Liver (tissue), 9 donors: Measurements from ENCODE around the gene RPTOR. TPM values are rescaled to one million over a fixed set of nuclear protein-coding genes. Genes with fewer than 3 reads are reported as not detected.

Source experiments
- DNase-seq: peaks from one replicate; pipeline ENCODE4 v3.0.0-alpha.2; 2017; ENCODE audit warnings: low spot score
- H3K27ac ChIP-seq, 2 donors: one replicate each; pipeline ENCODE4 v1.7.0; 2013; ENCODE audit warnings: inconsistent platforms in 2 of 2, low read length in 2 of 2, control low read depth in 1 of 2, low read depth in 1 of 2, mild to moderate bottlenecking in 1 of 2
- H3K27me3 ChIP-seq, 4 donors: one replicate each; pipeline versions ENCODE4 v1.6.1 to v1.7.0; 2013; ENCODE audit warnings: low read length in 3 of 4, inconsistent platforms in 1 of 4, mild to moderate bottlenecking in 1 of 4, moderate library complexity in 1 of 4; ENCODE audit not compliant: control insufficient read depth in 4 of 4, insufficient read depth in 4 of 4
- H3K36me3 ChIP-seq, 4 donors: one replicate each; pipeline versions ENCODE4 v1.6.1 to v1.7.0; 2013; ENCODE audit warnings: low read length in 3 of 4, mild to moderate bottlenecking in 3 of 4, low read depth in 1 of 4, moderate library complexity in 1 of 4; ENCODE audit not compliant: control insufficient read depth in 4 of 4, insufficient read depth in 3 of 4
- H3K4me1 ChIP-seq, 4 donors: one replicate each; pipeline versions ENCODE4 v1.6.1 to v1.7.0; 2013; ENCODE audit warnings: low read length in 3 of 4, mild to moderate bottlenecking in 3 of 4, moderate library complexity in 1 of 4; ENCODE audit not compliant: control insufficient read depth in 4 of 4, insufficient read depth in 4 of 4
- H3K4me3 ChIP-seq, 3 donors: one replicate each; pipeline versions ENCODE4 v1.6.1 to v1.7.0; 2013; ENCODE audit warnings: low read length in 3 of 3, control low read depth in 1 of 3, low read depth in 1 of 3, mild to moderate bottlenecking in 1 of 3
- H3K9ac ChIP-seq, 2 donors: one replicate each; pipeline ENCODE4 v1.7.0; 2013; ENCODE audit warnings: low read length in 2 of 2, mild to moderate bottlenecking in 2 of 2, moderate library complexity in 2 of 2, control low read depth in 1 of 2, low read depth in 1 of 2
- H3K9me3 ChIP-seq, 4 donors: one replicate each; pipeline versions ENCODE4 v1.6.1 to v1.7.0; 2013; ENCODE audit warnings: low read length in 3 of 4; ENCODE audit not compliant: control insufficient read depth in 4 of 4
- EGR1 ChIP-seq, 2 donors: IDR thresholded peaks; 2 replicates each; pipeline ENCODE4 v1.6.1; 2016 to 2018; ENCODE audit warnings: antibody characterized with exemption in 2 of 2, low read depth in 2 of 2
- FOXA1 ChIP-seq: IDR thresholded peaks from 2 replicates; pipeline ENCODE4 v1.6.1; 2016; ENCODE audit warnings: antibody characterized with exemption
- FOXA2 ChIP-seq: IDR thresholded peaks from 2 replicates; pipeline ENCODE4 v1.6.1; 2016; ENCODE audit warnings: antibody characterized with exemption
- GABPA ChIP-seq, 2 donors: IDR thresholded peaks in 1 of 2; conservative IDR thresholded peaks in 1 of 2; 2 replicates each; pipeline ENCODE4 v1.6.1; 2016; ENCODE audit warnings: antibody characterized with exemption in 2 of 2, mild to moderate bottlenecking in 1 of 2, moderate library complexity in 1 of 2
- HNF4A ChIP-seq, 2 donors: conservative IDR thresholded peaks; 2 replicates each; pipeline ENCODE4 v1.6.1; 2016; ENCODE audit warnings: antibody characterized with exemption in 2 of 2, mild to moderate bottlenecking in 2 of 2
- HNF4G ChIP-seq: IDR thresholded peaks from 2 replicates; pipeline ENCODE4 v1.6.1; 2016; ENCODE audit warnings: antibody characterized with exemption
- JUND ChIP-seq, 2 donors: IDR thresholded peaks; 2 replicates each; pipeline ENCODE4 v1.6.1; 2016; ENCODE audit warnings: antibody characterized with exemption in 2 of 2
- NR2F2 ChIP-seq: IDR thresholded peaks from 2 replicates; pipeline ENCODE4 v1.6.1; 2016; ENCODE audit warnings: antibody characterized with exemption
- RAD21 ChIP-seq, 2 donors: IDR thresholded peaks; 2 replicates each; pipeline ENCODE4 v1.6.1; 2016; ENCODE audit warnings: antibody characterized with exemption in 2 of 2, mild to moderate bottlenecking in 2 of 2
- RXRA ChIP-seq, 2 donors: IDR thresholded peaks; 2 replicates each; pipeline ENCODE4 v1.6.1; 2017 to 2018; ENCODE audit warnings: antibody characterized with exemption in 2 of 2, mild to moderate bottlenecking in 1 of 2
- SP1 ChIP-seq: IDR thresholded peaks from 2 replicates; pipeline ENCODE4 v1.6.1; 2018; ENCODE audit warnings: antibody characterized with exemption, mild to moderate bottlenecking
- TAF1 ChIP-seq: conservative IDR thresholded peaks from 2 replicates; pipeline ENCODE4 v1.6.1; 2016; ENCODE audit warnings: antibody characterized with exemption, mild to moderate bottlenecking
- YY1 ChIP-seq: IDR thresholded peaks from 2 replicates; pipeline ENCODE4 v1.6.1; 2016; ENCODE audit warnings: antibody characterized with exemption, mild to moderate bottlenecking
- WGBS: extraction: QIAGEN DNeasy Blood & Tissue Kit; methylation state at CpG from one replicate; pipeline ENCODE4 v1.1.7; 2013; 5-methylcytosine and 5-hydroxymethylcytosine counted together
- polyA plus RNA-seq, 2 donors: library from polyadenylated mRNA; stranded (reverse) in 1 of 2; unstranded in 1 of 2; fragments of 200-250 nt in 1 of 2; fragments of >200 nt in 1 of 2; fragmentation: Nextera tagmentation in 1 of 2; extraction: Ambion mirVana in 1 of 2; gene quantifications; one replicate each; pipeline versions ENCODE4 v1.2.1 to v1.2.3, GENCODE V29; 2013 to 2015
- total RNA-seq, 2 donors: library from RNA; depleted of rRNA; stranded (reverse); fragments of >200 nt; gene quantifications; one replicate each; pipeline ENCODE4 v1.2.3, GENCODE V29; 2014
- TF ChIP-seq, protein P1 (sequence below): fragments of 150-350 bp; IDR thresholded peaks from 2 replicates; pipeline ENCODE4 v1.5.1; 2017; ENCODE audit warnings: improper control_type of control experiment, low read depth, low read length; ENCODE audit not compliant: missing input control
- TF ChIP-seq, protein P2 (sequence below): IDR thresholded peaks from 2 replicates; pipeline ENCODE4 v1.6.1; 2016; ENCODE audit warnings: antibody characterized with exemption
- TF ChIP-seq, protein P3 (sequence below): IDR thresholded peaks from 2 replicates; pipeline ENCODE4 v1.6.1; 2016; ENCODE audit warnings: antibody characterized with exemption
- TF ChIP-seq, protein P4 (sequence below): IDR thresholded peaks from 2 replicates; pipeline ENCODE4 v1.6.1; 2016; ENCODE audit warnings: antibody characterized with exemption, mild to moderate bottlenecking
- TF ChIP-seq, protein P5 (sequence below): IDR thresholded peaks from 2 replicates; pipeline ENCODE4 v1.6.1; 2016; ENCODE audit warnings: antibody characterized with exemption
- donor health status: healthy.
- donor health status: healthy.
- donor health status: healthy.
- donor health status: healthy.
- donor health status: healthy.

Gene RPTOR
- total and polyA plus RNA-seq, 4 donors = 4.8 to 25.4 (median 11.6) TPM

DNA sequence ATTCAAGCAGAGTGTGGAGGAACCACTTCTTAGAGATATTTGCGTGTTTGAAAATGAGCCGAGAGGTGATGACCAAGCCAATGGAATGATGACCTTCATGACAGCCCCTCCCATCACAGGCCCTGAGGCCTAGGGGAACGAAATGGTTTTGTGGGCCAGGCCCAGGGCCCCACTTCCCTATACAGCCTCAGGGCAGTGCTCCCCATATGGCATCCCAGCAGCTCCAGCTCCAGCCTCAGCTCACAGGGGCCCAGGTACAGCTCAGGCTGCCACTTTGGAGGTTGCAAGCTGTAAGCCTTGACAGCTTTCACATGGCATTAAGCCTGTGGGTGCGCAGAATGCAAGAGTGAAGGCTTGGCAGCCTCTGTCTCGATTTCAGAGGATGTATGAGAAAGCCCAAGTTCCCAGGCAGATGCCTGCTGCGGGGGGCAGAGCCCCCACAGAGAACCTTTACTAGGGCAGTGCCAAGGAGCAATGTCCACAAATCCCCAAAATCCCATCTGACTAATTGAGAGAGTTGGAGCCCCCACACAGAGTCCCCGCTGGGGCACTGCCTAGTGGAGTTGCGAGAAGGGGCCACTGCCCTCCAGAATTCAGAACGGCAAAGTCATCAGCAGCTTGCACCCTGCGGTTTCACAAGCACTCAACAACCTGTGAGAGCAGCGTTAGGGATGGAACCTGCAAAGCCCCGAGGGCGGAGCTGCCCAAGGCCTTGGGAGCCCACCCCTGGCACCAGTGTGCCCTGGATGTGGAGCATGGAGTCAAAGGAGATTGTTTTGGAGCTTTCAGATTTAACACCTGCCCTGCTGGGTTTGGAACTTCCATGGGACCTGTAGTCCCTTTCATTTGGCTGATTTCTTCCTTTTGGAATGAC lies 468.2 kb downstream of the RPTOR start (continued):
- TF ChIP-seq SP1 = no peak
- TF ChIP-seq YY1 = no peak
- TF ChIP-seq TAF1 = no peak
- TF ChIP-seq, protein P1, sequence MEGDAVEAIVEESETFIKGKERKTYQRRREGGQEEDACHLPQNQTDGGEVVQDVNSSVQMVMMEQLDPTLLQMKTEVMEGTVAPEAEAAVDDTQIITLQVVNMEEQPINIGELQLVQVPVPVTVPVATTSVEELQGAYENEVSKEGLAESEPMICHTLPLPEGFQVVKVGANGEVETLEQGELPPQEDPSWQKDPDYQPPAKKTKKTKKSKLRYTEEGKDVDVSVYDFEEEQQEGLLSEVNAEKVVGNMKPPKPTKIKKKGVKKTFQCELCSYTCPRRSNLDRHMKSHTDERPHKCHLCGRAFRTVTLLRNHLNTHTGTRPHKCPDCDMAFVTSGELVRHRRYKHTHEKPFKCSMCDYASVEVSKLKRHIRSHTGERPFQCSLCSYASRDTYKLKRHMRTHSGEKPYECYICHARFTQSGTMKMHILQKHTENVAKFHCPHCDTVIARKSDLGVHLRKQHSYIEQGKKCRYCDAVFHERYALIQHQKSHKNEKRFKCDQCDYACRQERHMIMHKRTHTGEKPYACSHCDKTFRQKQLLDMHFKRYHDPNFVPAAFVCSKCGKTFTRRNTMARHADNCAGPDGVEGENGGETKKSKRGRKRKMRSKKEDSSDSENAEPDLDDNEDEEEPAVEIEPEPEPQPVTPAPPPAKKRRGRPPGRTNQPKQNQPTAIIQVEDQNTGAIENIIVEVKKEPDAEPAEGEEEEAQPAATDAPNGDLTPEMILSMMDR = no peak
- TF ChIP-seq HNF4A (conservative IDR thresholded peaks at IDR 0.05) = no peak

- 73% methylated on average over 6 of the region's 6 CpGs for WGBS
- no peaks in the 10 kb centered on the region for H3K36me3 ChIP-seq
- peaks cover 0 to 6% (median 4%) of the 10 kb centered on the region in 4 donors for H3K4me1 ChIP-seq
- no peaks in the 10 kb centered on the region for H3K9me3 ChIP-seq
- TF ChIP-seq, protein P2, sequence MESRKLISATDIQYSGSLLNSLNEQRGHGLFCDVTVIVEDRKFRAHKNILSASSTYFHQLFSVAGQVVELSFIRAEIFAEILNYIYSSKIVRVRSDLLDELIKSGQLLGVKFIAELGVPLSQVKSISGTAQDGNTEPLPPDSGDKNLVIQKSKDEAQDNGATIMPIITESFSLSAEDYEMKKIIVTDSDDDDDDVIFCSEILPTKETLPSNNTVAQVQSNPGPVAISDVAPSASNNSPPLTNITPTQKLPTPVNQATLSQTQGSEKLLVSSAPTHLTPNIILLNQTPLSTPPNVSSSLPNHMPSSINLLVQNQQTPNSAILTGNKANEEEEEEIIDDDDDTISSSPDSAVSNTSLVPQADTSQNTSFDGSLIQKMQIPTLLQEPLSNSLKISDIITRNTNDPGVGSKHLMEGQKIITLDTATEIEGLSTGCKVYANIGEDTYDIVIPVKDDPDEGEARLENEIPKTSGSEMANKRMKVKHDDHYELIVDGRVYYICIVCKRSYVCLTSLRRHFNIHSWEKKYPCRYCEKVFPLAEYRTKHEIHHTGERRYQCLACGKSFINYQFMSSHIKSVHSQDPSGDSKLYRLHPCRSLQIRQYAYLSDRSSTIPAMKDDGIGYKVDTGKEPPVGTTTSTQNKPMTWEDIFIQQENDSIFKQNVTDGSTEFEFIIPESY = no peak
- TF ChIP-seq SP1 (no peak), RXRA (IDR thresholded peaks at IDR 0.05) (no peak), NR2F2 (no peak), RAD21 (IDR thresholded peaks at IDR 0.05) (no peak), HNF4A (conservative IDR thresholded peaks at IDR 0.05) (no peak), FOXA1 (no peak), GABPA (IDR thresholded peaks at IDR 0.05 in 1 of 2, conservative IDR thresholded peaks at IDR 0.05 in 1 of 2) (no peak), JUND (IDR thresholded peaks at IDR 0.05) (no peak), TAF1 (no peak), FOXA2 (no peak), HNF4G (no peak), EGR1 (IDR thresholded peaks at IDR 0.05; ENCODE audit: low read depth in 2 of 2) (no peak), YY1 (no peak)
- TF ChIP-seq, protein P3, sequence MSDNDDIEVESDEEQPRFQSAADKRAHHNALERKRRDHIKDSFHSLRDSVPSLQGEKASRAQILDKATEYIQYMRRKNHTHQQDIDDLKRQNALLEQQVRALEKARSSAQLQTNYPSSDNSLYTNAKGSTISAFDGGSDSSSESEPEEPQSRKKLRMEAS = no peak
- TF ChIP-seq, protein P4, sequence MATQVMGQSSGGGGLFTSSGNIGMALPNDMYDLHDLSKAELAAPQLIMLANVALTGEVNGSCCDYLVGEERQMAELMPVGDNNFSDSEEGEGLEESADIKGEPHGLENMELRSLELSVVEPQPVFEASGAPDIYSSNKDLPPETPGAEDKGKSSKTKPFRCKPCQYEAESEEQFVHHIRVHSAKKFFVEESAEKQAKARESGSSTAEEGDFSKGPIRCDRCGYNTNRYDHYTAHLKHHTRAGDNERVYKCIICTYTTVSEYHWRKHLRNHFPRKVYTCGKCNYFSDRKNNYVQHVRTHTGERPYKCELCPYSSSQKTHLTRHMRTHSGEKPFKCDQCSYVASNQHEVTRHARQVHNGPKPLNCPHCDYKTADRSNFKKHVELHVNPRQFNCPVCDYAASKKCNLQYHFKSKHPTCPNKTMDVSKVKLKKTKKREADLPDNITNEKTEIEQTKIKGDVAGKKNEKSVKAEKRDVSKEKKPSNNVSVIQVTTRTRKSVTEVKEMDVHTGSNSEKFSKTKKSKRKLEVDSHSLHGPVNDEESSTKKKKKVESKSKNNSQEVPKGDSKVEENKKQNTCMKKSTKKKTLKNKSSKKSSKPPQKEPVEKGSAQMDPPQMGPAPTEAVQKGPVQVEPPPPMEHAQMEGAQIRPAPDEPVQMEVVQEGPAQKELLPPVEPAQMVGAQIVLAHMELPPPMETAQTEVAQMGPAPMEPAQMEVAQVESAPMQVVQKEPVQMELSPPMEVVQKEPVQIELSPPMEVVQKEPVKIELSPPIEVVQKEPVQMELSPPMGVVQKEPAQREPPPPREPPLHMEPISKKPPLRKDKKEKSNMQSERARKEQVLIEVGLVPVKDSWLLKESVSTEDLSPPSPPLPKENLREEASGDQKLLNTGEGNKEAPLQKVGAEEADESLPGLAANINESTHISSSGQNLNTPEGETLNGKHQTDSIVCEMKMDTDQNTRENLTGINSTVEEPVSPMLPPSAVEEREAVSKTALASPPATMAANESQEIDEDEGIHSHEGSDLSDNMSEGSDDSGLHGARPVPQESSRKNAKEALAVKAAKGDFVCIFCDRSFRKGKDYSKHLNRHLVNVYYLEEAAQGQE = no peak
- TF ChIP-seq, protein P1 = no peak
- TF ChIP-seq, protein P5, sequence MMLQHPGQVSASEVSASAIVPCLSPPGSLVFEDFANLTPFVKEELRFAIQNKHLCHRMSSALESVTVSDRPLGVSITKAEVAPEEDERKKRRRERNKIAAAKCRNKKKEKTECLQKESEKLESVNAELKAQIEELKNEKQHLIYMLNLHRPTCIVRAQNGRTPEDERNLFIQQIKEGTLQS = no peak
- H3K9ac ChIP-seq = no peak overlapping the region
- no peak overlapping the region for H3K4me3 ChIP-seq
- H3K27ac ChIP-seq = no peak overlapping the region
- H3K27me3 ChIP-seq = no peaks in the 10 kb centered on the region
- DNase-seq = no peak
These were observed 469.0 kb downstream of the RPTOR start for GRCh38 chr17:81013642-81014041.
